Uterus (tissue), 2 donors: ENCODE measurements around the gene LRP8.

Source experiments
- CTCF ChIP-seq, 4 experiments: fragments of 200-600 bp in 2 of 4; fragments of 450-650 bp in 2 of 4; sonication (generic) in 2 of 4; IDR thresholded peaks; one replicate each; pipeline ENCODE4 v1.5.1; 2016 to 2019; ENCODE audit warnings: antibody characterized with exemption in 4 of 4, mild to moderate bottlenecking in 2 of 4, moderate library complexity in 1 of 4
- POLR2A ChIP-seq, 2 donors: fragments of 450-650 bp; IDR thresholded peaks; one replicate each; pipeline ENCODE4 v1.6.1; 2016; ENCODE audit warnings: antibody characterized with exemption in 2 of 2, mild to moderate bottlenecking in 1 of 2, moderate library complexity in 1 of 2

DNA sequence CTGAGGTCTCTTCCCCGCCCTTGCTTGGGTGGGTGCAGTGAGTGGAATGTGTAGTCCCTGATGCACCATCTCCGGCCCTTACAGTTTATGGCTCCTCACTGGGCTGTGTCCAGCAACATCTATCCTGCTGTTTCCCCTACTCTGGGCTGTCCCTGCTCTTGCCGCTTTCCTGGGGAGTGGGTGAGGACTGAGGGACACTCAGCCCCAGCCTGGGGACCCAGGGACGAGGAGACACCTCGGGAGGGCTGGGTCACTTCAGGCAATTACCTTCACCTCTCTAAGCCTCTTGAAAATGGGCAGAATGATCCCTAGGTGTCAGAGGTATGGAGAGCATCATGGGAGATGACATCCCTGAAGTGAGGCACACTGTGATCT lies 13.6 kb upstream of the LRP8 start:
- no peak for TF ChIP-seq CTCF (IDR thresholded peaks at IDR 0.05)
- no peak for TF ChIP-seq POLR2A (IDR thresholded peaks at IDR 0.05)
